Activated effector memory CD4-positive, alpha-beta T cell treated with Interleukin-2 at 50 U/mL for 16 hours (primary cell): ENCODE measurements around the gene MPO.
A peak's percentile ranks its signal among the peaks of the same experiment; 100 is the strongest.

Experiments used
- DNase-seq: peaks from one replicate; pipeline ENCODE4 v3.0.0-alpha.2; 2020

Gene MPO, protein sequence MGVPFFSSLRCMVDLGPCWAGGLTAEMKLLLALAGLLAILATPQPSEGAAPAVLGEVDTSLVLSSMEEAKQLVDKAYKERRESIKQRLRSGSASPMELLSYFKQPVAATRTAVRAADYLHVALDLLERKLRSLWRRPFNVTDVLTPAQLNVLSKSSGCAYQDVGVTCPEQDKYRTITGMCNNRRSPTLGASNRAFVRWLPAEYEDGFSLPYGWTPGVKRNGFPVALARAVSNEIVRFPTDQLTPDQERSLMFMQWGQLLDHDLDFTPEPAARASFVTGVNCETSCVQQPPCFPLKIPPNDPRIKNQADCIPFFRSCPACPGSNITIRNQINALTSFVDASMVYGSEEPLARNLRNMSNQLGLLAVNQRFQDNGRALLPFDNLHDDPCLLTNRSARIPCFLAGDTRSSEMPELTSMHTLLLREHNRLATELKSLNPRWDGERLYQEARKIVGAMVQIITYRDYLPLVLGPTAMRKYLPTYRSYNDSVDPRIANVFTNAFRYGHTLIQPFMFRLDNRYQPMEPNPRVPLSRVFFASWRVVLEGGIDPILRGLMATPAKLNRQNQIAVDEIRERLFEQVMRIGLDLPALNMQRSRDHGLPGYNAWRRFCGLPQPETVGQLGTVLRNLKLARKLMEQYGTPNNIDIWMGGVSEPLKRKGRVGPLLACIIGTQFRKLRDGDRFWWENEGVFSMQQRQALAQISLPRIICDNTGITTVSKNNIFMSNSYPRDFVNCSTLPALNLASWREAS

DNA sequence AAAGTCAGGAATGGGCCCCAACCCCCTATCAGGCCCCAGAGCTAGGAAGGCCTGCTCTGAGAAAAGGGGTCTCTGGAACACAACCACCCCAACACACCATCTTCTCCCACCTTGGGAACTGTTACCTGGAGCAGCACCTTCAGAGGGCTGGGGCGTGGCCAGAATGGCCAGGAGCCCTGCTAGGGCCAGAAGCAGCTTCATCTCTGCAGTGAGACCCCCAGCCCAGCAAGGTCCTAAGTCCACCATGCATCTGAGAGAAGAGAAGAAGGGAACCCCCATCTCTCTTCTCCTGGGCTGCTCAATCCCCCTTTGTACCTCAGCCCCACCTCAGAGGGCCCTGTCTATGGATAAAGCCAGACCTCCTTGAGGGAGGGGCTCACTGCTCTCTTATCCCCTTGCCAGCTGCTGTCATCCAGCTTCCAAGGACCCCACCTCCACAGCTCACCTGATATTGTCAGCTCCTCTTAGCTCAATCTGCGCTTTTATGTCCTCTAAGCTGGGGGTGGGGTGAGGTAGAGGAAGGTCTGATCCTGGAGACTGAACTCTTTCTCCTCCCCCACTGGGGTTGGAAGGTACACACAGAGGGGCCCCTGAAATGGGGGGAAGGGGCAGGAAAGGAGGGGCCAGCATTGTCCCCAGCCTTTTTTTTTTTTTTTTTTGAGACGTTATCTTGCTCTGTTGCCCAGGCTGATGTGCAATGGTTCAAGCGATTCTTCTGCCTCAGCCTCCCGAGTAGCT lies at the start of gene MPO:
TSS of gene MPO (minus strand) at position 456 of the 738 bp plus-strand sequence. CDS start at position 279, 177 bp downstream.
- DNase-seq, result no peak

DNA sequence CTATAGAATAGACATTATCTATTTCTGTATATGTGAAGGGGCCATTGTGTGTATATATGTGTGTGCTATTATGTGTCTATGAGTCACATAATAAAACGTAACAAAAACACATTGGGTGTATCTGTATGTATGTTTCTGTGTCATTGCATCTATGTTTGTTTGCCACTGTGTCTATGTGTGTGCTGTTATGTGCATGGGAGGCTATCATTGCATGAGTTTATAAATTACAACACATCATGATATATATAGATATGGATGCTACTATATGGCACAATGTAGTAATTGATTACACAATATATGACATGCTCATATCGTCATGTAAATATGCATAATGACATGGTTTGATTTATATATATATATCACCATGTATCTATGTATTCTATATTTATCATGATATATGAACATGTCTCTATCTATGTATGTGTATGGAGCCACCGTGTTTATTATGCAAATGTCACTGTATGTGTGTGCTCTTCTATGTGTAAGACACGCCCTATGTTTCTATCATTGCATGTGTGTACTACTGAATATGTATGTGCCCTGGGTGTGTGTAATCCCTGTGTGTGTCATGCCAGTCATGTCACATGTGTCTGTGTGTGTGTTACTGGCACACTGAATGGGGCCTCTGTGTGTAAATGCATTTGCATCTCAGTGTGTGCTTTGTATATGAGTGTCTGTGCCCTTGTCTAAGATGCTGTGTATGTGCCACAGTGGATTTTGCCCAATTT lies 49.2 kb upstream of the MPO start:
- DNase-seq, result no peak

DNA sequence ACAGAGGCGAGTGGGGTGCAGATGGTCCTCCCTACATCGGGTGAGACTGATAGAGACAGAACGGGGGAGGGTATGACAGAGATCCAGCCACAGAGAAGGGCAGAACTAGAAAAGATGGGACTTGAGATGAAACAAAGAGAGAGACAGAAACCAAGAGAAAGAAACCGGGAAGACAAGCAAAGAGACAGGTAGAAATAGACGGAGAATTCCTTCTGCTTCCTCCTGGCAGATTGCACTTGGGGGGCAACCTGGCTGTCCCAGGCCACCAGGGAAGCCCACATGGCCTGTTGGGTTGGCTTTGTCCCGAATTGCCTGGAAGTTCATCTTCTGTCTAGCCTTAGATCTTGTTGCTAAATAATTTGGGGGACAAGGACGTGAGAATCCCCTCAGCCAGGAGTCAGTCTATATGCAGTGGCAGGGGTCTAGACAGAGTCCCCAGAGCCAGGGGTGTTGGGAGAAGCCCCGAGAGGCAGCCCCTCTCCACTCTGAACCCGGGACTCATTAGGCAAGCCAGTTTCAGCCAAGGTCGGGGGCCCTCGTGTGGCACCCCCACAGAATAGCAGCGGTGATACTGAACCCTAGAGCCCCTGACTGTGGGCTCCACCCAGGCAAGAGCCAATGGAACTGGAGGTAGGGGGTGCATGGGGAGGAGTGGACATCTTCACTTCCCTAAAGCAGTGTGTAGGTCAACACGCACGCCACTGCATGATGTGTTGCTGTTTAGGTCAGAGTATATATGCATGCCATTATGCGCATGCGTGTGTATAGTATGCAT lies 48.5 kb upstream of the MPO start:
- peak; percentile 59 for DNase-seq

DNA sequence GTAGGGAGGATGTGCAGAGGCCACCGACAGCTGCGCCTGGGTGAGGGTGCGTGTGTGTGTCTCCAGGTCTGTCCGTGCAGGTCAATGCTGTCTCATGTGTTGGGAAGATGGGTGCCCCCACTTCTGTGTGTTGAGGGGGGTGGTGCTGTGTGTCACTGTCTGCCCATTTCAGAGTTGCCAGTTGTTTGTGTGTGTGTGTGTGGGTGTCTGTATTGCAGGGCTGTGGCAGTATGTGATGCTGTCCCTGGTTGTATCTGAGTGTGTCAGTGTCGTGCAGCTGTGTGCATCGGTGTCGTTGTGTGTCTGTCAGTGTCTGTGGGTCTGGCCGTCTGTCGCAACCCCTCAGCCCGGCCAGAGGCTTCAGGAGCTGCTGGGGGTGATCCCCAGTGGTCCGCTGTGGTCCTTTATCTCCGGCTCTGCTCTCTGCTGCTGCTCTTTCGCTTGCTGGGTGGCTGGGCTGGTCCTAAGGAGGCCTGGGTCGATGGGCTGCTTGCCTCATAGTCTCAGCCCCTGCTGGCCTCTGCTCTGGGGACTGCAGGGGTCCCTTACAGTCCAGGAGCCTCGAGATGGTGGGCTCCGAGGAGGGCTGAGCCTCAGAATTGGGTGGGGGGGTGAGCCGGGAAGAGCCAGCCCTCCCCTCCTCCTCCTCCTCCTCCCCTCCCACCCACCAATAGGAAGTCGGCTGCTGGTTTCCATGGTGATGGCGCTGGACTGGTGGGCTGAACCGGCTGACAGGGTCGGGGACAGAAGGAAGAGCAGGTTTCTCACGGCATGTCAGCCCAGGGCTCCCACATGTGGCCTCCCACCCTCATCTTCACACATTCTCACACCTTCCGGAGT lies 47.7 kb upstream of the MPO start, which contains the start of gene TSPOAP1:
TSS of gene TSPOAP1 (minus strand) at position 601 of the 840 bp plus-strand sequence. CDS start 875 bp downstream, outside the sequence.
- no peak for DNase-seq

DNA sequence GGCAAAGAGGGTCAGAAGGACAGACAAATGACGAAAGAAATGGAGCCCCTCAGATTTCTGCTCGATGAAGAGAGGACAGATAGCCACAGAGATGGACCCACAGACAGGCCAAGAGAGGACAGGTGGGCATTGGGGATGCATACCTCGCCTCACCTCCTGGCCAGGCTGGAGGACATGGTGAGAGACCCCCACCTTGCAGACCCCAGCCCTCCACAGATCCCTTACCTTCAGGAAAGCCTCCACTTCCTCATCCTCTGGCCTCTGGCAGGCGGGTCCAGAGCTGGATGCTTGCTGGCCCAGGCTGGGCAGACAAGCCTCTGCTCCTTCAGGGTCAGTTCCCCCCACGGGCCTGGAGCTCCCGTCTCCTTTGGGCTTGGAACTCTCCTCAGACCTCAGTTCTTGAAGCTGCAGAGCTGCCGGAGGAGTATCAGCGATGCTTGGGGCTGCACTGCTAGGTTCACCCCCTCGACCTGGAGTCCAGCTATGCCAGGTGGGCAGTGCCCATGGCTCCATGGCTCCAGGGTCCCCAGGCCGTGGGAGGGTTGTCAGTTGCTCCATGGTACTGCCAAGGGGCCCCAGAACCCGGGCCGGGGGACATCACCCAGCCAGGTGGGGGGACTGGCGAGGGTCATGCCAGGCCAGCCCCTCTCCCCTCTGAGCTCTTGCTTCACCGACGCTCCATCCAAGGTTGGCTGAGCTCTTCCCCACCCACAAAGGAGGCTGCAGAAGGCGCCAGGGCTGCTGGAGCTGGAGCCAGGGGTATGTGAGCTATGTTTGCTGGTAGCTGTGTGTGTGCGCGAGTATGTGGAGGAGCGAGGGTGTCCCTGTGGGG lies 46.8 kb upstream of the MPO start:
- no peak for DNase-seq

DNA sequence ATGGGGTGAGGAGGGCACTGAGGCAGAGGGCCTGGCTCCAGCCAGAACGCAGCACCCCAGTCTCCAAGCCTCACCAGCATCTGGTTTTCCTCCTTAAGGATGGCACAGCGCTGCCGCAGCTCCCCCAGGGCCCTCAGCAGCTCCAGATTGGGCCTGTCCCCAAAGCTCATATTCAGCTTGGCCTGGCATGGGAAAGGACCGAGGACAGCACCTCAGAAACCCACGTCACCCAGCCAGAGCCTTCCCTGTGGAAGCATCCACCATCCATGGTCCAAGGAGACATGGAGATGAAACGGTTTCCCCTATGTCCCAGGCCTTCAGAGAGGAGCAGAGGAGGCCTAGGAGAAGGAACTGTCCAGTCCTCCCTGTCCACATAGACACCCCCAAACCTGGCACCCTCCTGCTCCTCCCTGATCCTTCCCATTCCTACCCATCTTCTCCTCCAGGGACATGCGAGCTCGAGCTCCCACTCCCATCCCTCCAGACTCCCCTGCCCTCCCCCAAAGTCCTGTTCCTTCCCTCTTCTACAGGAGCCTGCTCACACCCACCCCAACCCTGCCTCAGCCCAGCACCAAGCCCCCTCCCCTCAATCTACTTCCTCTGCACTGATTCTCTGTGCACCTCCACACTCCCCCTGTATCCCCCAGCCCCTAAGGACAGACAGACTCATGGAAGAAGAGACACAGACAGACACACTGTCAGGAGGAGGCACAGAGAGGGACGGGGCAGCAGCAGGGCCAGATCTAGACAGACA lies 46.1 kb upstream of the MPO start:
- DNase-seq, result no peak

DNA sequence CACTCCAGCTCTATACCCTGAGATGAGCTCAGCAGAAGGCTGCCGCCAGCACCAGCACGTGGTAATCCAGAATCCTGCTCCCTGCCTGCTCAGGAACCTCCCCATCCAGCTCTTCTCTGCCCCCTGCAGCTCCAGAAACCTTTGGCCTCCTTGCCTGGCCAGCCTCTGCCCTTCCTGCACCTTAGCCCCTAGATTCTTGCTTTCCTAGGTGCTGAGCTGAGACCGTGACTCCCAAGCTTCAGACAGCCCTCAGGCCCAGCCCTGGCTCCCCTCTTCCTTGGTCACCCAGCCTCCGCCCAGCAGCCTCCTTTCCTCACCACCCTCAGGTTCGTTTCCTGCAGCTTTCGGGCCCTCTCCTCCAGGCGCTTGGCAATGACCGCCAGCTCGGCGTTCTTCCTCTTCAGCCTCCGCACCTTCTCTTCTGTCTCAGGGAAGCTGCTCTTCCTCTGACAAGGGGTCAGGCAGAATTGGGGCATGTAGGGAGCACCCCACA lies 45.3 kb upstream of the MPO start:
- no peak for DNase-seq

DNA sequence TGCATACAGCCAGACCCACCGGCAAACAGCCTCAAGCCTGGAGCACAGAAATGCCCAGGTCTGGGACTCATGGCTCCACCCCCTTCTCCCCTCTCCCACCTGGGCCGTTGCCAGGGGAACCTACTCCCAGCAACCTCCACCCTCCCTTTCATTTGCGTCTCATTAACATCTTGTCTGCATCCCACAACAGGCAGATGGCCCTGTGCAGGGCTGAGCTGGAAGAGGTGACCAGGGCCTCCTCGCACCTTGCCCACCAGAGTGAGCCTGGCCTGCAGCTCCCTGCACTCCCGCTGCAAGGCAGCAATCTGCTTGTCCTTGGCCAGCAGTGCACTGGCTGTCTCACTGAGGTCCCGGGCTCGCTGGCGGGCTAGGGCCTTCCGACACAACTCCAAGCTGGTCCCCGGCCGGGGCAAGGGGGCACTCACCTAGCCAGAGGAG lies 44.6 kb upstream of the MPO start:
- no peak for DNase-seq

DNA sequence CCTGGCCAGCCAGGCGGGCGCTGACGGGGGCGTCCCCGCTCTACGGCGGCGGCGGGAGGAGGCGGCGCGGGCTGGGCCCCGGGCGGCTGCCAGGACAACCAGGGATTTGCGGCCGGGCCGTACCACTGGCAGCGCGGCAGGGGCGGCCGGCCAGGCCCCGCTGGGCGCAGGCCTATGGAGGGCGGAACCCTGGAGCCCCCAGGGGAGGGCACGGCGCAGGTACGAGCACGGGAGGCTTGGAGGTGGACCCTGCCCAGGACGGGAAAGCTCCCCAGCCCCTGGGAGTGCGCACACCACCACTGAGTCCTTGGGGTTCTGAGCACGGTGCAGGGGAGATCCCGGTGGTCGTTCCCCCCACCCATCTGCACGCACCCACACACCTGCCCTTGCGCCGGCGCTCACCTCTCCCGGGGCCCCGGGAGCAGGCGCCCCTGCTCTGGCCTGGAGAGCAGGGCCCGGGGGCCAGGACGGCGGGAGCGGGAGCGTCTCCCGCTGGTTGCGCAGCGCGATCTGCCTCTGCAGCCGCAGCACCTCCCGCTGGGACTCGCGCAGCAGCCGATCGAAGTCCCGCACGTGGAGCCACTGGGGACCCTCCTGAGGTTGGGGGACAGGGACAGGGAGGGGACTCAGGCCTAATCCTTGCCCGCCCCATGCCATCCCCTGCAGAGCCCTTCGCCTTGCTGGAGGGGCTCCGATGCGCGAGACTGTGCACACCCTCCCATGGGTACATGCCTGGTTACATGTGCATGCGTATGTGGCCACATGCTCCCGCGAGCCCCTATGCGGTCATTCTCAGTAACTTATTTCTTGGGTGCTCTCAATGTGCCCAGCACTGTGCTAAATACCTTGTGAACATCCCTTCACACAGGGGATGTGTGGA lies 43.9 kb upstream of the MPO start:
- no peak for DNase-seq

DNA sequence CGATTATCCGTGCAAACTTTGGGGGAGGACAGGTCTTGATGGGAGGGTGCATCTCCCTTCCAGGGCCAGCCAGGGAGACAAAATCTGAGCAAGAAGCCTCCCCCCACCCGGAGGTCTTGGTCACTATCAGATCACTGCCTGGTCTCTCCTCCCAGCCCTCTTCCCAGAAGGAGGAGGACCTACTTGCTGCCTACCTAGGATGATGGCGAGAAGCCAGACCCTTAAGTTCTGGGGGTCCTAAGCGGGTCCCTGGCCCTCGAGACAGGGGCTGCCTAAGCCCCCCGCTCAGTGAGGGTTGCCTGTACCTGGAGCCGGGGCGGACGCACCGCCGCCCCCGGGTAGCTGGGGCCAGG lies 43.3 kb upstream of the MPO start:
- DNase-seq, result no peak

DNA sequence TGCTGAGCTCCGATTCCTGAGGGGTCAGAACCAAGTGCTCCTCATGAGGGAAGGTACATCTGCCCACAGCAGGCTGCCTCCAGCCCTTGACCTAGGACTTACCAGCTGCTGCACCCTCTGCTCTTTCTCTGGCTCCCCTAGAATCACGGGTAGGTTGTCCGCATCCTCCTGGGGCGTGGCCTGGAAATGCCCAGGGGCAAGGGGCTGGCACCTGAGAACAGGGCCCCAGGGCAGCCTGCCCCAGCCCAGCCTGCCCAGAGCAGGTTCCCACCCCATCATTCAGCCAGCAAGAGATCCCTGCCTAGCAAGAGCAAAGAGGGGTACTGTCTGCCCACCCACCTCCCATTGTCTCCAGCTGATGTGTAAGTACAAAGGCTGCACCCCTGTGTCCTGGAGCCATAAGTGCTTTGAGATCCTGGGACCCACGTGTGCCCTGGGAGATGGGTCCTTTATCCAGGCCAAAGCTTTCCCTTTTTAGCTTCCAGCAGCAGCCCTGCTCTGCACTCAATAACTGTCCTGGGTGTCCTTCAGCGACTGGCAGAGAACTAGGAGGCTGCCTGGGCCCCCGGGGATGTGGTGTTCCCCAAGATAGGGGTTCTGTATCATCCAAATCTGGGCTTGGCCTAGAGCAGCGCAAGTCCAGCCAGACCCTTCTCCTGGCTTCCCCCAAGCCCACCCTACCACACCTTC lies 42.8 kb upstream of the MPO start:
- DNase-seq, result no peak

DNA sequence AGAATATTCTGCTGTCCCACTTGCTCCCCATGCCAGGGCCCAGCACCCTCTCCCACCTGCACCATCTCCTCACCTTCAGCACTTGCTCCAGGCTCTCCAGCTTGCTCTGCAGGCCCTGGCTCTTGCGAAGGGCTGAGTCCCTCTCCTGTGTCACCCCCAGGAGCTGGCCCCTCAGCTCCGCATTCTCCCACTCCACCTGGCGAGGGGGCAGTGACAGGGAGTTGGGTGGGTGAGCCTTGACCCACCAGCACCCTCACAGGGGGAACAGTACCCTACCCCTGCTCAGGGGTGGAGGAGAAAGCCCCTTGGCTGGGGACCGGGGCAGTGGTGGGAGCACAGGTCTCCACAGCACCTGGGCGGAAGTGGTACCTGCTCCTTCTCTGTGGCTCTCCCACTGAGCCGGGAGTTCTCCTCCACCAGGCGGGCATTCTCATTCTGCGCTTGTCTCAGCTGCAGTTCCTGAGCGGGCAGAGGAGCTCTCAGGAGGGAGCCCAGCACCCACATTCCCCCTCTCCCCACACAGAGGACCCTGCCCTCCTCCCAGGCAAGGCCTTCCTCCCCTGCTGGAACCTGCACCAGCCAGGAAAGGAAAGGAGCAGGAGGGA lies 41.9 kb upstream of the MPO start:
- DNase-seq, result no peak

DNA sequence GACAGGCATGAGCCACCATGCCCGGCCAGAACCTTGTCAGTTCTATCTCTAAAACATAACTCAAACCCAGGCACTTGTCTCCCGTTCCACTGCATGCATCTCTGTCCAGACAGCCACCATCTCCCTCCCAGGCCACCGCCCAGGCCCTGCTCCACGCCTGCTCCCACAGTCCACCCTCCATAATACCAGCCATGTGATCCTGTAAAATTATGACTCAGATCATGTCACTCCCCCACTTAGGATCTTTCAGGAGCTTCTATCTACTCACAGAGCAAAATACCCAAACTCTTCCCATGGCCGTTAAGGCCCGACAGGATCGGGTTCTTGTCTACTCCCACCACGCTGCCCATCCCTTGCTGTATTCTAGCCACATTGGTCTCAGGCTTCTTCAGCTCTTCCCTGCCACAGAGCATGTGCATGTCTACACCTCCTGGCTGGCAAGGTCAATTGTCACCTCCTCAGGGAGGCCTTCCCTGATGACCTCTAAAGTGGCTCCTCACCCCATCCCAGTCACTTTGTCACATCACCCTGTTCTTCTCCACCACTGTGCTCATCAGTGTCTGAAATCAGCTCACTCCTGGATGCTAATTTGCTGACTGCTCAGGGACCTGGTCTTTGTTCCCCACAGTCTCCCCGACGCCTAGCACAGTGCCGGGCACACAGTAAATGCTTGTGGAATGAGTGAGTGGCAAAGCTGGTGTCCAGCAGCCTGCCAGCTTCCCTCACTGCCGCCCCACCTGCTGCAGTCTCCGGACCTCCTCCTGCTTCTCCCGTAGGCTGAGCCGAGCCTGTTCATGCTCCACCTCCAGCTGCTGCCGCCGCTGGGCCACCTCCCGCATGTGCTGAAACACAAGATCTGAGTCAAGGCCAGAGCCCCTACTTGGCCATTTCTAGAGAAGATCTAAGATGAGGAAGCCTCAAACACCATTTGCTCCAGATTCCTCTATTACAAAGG lies 41.1 kb upstream of the MPO start:
- no peak for DNase-seq

DNA sequence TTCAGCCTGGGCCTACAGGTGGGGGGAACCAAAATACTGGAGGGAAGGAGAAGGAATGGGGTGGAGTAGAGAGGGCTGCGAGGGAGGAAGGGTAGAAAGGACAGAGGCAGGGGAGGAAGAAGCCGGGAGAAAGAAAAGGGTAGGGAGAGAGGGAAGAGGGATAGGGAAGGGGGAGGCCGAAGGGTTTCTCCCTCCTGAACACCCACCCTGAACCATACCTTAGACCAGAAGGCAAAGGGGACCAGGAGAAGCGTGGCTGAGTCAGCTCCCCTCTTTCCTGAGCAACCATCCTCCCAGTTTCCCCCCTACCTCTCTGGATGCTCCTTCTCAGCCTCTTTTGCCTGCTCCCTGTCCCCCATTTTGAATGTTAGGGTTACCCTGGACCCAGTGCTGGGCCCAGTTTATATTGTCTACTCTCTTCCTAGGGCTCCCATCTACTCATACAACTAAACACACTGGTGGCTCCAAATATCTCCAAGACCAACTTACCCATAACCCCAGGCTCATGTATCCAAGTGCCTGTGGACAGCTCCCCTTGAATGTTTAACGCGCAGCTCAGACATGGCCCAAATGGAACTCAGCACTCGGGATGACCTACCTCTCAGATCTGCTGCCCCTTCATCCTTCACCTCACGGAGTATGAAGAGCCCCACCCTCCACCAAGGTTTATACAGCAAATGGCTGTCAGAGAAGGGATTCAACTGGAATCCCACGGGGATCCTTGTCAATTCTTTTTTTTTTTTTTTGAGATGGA lies 40.0 kb upstream of the MPO start:
- DNase-seq, result no peak

DNA sequence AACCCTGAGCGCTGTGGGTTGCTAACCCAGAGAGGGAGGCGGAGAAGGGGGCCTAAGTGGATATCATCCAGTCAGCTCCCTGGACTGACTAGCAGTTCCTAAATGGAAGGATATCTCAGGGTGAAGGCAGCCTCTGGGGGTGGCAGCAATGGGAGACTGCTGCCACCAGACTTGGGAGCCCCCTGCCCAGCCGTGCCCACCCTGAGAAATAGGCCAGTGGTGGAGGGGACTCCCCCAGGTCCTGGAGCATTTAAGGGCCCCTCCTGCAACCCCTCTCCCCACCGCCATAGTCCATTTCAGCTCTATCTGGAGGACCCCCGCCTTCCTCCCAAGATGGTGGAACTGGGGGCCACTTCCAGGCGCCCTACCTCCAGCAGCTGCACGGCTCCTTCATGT lies 39.4 kb upstream of the MPO start:
- no peak for DNase-seq
